ENCODE measurements around the gene ATG7.

- no peak for TF ChIP-seq CTCF (IDR thresholded peaks at IDR 0.05)
- no peak for TF ChIP-seq POLR2A (IDR thresholded peaks at IDR 0.05)
These were observed 90.4 kb downstream of the ATG7 start for GRCh38 chr3:11362600-11362999.
